DMS53 treated with DMSO at 0.1 percent for 48 hours (cell line): ENCODE results near the gene AS3MT.
A peak's percentile ranks its signal among the peaks of the same experiment; 100 is the strongest.
"Not testable (repeated sequence)": the region's sequence is repeated elsewhere in the genome, so short reads cannot be mapped to it uniquely, and the experiment has no call there.

Experiments used
- DNase-seq: peaks from one replicate; lab custom pipeline; 2025; ENCODE audit not compliant: unreplicated experiment; lab: John Stamatoyannopoulos, UW

Gene AS3MT

GRCh38 chr10:102919246-102919959 lies 50.1 kb downstream of the AS3MT start:
- peak; percentile 4 for DNase-seq

GRCh38 chr10:102919992-102920739 lies 50.9 kb downstream of the AS3MT start:
- no peak for DNase-seq

DNA sequence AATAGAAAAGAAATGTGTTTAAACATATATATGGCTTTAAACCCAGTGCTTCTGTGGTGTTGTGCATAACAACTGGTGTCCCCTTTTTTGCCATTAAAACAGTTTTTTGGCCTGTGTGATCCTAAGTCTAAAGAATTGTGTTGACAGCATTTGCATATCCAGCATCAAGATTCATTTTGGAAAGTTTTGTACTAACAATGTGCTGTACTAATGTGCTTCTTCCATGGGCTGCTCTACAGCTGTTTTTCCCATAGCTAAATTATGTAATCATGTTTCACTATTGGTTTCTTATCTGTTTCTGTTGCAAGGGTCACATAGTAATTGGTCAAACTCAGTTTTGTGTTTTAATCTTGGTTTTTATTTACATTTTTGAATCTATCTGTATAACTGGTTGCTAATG lies 54.3 kb downstream of the AS3MT start:
- no peak for DNase-seq

DNA sequence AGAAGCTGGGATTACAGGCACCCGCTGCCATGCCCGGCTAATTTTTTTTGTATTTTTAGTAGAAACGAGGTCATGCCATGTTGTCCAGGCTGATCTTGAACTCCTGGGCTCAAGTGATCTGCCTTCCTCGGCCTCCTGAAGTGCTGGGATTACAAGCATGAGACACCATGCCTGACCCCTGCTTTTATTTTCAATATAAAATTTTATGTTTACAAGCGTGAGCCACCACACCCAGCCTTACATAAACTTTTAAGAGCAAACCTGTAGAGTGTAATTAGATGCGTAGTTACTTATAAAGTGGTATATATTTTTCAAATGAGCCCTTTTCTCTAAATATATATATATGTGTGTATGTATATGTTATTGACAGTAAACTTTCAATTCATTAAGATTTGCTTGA lies 57.6 kb downstream of the AS3MT start:
- no peak for DNase-seq

DNA sequence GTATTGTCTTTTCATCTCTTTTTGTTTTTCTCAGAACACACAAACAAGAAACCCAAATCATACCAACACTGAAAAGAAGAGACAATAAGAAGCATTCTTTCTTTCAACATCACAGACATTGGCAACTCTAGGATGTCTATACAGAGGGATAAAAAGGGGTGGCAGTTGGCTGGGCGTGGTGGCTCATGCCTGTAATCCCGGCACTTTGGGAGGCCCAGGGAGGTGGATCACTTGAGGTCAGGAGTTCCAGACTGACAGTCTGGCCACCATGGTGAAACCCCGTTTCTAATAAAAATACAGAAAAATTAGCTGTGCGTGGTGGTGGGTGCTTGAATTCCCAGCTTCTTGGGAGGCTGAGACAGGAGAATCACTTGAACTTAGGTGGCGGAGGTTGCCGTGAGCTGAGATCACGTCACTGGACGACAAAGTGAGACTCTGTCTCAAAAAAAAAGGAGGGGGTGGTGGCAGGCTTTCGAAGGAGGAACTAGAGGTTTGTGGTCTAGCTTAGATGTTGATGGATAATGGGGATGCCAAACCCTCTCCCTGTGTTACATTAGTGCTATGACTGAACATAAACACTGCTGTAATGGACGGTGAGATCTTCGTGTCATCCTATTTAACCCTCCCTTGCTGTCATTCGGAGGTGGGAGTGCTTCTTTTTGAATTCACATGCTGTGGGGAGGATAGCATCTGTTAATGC lies 58.2 kb downstream of the AS3MT start:
- no peak for DNase-seq

GRCh38 chr10:102928442-102928841 lies 59.2 kb downstream of the AS3MT start:
- DNase-seq, result not testable (repeated sequence)

DNA sequence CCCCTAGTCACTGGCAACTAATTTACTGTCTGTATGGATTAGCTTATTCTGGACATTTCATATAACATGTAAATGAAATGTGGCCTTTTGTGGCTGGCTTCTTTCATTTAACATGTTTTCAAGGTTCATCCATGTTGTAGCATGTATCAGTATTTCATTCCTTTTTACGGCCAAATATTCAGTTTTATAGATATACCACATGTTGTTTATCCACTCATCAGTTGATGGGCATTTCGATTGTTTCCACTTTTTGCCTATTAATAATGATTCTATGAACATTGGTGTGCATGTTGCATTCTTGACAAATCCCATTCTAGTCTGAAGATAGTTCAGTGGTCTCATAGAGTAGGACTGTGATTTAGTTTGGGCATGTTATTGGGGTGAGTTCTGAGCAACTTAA lies 61.5 kb downstream of the AS3MT start:
- no peak for DNase-seq

DNA sequence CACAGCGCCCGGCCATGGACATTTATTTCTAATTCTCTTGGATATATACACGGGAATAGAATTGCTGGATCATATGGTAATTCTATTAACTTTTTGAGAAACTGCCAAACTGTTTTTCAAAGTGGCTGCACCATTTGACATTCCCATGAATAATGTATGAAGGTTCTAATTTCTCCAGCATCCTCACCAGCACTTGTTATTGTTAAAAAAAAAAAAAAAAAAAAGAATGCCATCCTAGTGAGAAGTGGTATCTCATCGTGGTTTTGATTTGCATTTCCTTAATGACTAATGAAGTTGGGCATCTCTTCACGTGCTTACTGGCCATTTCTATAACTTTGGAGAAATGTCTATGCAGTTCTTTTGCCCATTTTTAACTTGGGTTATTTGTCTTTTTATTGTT lies 62.4 kb downstream of the AS3MT start:
- DNase-seq, result no peak

- DNase-seq, result no peak
Measured at GRCh38 chr10:102935505-102935904, 66.2 kb downstream of the AS3MT start.

DNA sequence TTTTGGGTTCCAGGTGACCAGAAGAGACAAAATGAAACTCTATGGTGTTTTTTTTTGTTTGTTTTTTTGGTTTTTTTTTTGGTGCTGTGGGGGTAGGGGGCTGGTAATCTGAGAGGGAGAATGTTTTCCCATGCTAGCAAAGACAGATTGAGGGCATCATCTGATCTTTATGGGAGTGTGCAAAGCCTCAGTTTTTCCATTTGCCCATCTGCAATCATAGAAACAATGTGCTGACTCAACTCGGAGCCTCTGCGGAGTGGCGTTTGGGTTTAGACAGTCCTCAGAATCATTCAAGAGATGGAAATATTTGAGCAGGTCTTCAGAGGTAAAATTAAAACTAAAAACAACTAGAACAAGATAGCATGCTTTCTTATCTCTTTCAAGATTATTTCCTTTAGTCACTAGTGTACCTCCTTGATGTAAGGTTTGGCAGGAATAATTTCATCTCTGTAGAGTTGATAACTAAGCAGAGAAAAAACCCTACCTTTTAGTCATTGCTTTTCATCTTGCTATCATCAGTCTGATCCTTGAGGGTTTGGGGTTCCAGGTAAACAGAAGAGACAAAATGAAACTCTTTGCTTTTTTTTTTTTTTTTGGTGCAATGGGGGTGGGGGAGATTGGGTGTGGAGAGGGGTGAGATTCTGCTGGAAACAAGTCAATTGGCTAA lies 66.8 kb downstream of the AS3MT start:
- DNase-seq, result no peak

DNA sequence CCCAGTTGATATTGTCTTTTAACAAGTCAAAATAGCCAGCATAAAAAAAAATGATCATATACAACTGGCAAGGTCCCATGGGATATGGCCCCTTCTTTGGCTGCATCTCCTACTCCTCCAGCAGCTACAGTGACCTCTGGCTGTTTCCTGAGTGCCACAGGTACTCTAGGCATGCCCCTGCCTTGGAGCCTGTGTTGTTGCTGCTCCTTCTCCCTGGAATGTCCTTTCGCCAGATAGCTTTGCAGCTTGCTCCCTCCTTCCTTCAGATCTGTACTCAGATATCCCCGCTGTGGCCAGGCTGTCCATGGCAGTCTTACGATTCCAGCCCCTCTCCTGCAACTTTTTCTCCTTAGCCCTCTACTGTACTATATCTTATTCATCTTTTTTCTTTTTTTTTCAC lies 72.1 kb downstream of the AS3MT start:
- no peak for DNase-seq

- DNase-seq, result no peak
Measured at GRCh38 chr10:102945449-102945848, 76.2 kb downstream of the AS3MT start.

GRCh38 chr10:102945962-102946361 lies 76.7 kb downstream of the AS3MT start:
- DNase-seq, result no peak

DNA sequence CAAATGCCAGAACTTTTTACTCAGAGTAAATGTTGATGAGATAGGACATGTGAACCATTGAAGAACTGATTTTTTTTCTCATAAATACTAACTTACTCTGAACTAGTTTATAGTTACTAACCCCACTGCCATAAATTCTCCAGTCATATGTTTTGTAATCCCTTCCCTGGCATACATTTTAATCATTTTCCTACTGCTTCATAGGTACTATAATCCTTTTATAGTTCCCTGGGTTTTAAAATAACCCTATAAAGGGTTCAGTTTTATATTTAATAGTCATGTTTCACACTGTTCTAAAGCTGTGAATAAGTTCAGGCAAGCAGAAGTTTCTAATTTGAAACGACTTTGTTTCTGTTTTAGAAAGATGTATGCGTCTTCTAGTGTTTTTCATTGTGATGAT lies 77.7 kb downstream of the AS3MT start:
- DNase-seq, result no peak

DNA sequence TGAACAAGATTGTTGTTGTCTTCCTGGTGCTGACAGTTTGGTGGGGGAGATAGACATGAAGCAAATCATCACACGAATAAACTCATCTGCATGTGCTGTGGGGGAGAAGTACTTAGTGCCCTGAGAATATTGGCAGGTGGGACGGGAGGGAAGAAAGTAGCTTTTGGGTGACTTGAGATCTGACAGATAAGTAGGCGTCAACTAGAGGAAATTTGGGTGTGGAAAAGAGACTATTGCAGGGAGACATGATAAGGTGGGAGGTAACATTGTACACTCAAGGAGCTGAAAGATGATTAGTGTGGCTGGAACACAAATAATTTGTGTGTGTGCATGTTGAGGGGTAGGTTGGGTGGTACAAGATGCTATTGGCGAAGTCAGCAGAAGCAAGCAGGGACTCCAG lies 78.9 kb downstream of the AS3MT start:
- no peak for DNase-seq

GRCh38 chr10:102948786-102949185 lies 79.5 kb downstream of the AS3MT start:
- DNase-seq, result no peak

DNA sequence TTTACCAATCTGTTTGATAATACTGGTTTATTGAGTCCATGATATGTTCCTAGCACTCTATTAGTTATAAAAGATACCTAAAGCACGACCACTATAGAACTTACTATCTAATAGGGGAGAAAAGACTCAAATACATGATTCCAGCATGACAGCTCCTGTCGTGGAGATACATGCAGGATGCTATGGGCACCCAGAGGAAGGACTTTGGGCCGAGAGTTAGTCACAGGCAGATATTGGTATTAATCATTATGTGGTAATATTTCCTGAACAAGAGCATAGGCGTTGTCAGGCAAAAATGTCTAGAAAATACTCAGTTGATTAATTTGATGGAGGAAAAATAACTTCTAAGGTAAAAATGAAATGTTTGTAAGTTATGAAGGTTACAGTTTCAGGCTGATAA lies 80.6 kb downstream of the AS3MT start:
- no peak for DNase-seq

GRCh38 chr10:102951316-102951715 lies 82.0 kb downstream of the AS3MT start:
- no peak for DNase-seq
